ENCODE measurements around the gene MLLT3.

DNA sequence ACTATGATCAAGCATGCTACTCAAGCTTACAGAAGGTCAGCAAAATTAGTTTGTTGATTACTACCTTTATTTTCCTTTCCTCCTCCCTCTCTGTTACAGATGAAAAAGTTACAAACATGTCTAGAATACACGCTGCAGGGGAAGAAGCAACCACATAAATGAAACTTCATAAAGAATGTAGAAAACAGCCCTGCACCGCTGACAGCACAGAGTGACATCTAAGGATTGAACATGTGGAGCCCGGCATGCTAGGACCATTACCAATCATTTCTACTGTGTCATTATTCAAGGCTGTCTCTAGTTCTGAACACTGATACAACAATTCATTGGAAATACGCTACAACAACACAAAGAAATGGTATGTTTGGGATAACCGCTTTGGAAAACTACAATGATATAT, 261.1 kb downstream of the MLLT3 start:
- TF ChIP-seq CTCF (IDR thresholded peaks at IDR 0.05) = no peak
- TF ChIP-seq POLR2A (IDR thresholded peaks at IDR 0.05) = no peak

Measured in uterus (tissue), 2 donors.